ENCODE results near the gene NGFR. TPM values are rescaled to one million over a fixed set of nuclear protein-coding genes. Genes with fewer than 3 reads are reported as not detected.

The NGFR gene
- total RNA-seq, 1 donor from 2014 or later = 0.25 TPM

DNA sequence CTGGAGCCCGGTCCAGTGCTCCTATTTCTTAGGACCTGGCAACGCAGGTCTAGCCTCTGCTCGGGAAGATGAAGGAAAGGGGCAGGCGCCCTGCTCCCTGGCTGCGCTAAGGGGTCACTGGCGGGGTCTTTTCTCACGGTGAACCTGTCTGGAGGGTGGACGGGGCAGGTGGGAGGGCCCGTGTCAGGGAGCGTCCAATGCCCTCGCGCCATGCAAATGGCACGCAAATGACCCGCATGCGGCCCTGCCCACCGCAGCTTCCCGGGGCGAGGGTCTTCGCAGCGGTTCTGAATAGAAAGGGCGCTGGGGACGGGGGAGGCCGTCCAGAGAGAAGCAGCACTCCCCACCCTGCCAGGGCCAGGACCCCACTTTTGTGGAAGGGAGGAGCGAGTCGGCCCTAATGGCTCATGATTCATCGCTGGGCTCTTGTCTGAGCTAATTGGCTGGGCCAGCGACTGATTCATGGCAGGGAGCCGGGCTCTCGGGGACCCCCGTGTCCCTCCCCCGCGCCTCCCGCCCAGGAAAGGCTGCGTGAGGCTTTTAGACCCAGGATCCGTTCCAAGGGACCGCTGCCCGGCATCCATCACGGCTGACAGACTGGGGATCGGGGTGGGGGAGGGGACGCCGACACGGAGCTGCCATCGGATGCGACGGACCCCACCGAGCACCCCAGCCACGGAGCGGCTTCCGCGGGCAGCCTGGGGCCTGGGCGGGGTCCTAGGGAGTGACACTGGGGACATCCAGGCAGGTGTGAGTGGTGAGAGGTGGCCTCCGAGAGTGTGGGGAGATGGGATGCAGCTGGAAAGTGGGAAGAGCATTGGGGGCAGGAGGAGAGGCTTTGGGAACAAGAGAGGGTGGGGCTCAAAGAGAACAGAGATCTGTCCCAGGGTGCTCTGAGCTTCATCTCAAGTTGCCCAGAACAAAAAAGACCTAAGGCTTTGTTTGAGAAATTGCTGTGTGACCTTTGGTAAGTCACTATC lies 25.0 kb upstream of the NGFR start:
- no peak for DNase-seq (ENCODE audit: low read depth)

DNA sequence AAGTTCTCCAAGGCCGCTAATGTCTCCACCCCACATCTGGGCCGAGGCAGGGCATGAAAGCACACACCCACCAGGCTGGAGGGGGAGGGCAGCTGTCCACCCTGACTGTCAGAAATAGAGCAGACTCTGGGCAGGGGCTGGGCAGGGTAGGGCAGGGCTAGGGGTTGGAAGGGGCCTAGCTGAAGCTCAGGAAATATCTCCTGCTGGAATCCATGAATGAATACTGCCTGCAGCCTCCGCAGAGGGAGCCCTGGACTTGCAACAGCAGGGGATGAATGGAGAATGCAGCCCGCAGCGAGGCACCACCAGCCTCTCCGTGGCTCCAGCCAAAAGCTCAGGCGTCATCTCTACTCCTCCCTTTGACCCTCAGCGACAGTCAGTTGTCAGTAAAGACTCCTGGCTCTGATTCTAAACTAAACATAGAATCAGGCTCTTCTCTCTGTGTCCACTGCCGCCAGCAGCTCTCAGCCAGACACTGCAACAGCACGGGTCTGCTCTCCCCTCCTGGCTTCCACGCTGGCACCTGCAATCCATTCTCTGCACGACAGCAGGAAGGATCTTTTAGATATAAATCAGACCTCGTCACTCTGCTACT lies 23.9 kb upstream of the NGFR start:
- no peak for DNase-seq (ENCODE audit: low read depth)

GRCh38 chr17:49471769-49472168 lies 23.3 kb upstream of the NGFR start:
- no peak for DNase-seq (ENCODE audit: low read depth)

DNA sequence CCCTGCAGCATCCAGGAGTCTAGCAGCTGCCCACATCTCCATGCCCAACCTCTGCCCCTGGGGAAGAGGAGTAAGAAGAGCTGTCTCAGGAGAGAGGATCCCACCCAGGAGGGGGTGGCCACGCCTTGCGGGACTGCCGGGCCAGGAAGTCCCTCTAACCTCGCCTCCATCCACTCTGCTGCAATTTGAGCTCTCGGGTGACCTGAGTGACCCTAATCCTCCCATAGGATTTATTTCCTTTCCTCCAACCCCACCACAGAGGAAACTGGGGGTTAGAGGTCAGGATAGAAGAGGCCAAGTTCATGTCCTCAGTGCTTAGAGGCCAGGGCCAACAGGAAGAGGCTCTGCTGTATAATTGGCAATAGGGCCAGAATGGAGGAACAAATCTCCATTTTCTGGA lies 22.6 kb upstream of the NGFR start:
- DNase-seq (ENCODE audit: low read depth) = no peak

DNA sequence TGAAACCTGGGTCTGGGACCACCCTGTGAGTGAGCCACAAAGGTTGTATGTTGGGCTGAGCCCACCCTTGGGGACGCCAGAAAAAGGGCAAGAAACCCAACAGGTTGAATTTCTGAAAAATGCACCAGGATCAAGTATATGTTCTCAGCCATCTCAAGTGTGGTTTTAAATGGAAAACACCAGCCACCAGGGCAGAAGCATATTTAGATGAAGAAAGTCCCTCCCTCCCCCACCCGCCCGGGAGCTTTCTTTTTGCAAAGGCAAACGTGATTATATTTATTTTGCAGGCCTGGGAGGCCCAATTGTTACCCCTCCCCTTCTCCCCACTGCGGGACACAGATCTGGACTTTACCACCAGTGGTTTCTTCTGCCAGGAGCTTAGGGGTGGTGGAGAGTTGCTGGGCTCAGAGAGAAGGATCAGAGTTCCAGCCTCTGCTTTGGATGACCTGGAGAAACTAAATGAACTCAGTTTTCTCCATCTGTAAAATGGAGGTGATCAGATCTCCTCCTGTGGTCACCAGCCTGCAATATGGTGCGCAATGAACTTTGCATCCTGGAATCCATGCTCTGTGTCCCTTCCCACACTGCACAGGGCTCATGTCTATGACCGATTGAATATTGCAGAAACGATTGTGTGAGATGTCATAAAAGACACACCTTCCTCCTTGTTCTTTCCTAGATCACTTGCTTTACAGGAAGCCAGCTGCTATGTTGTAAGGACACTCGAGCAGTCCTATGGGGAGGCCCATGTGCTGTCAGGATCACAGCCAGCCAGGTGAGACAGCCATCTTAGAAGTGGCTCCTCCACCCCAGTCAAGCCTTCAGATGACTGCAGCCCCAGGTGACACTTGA lies 21.0 kb upstream of the NGFR start:
- no peak for DNase-seq (ENCODE audit: low read depth)

DNA sequence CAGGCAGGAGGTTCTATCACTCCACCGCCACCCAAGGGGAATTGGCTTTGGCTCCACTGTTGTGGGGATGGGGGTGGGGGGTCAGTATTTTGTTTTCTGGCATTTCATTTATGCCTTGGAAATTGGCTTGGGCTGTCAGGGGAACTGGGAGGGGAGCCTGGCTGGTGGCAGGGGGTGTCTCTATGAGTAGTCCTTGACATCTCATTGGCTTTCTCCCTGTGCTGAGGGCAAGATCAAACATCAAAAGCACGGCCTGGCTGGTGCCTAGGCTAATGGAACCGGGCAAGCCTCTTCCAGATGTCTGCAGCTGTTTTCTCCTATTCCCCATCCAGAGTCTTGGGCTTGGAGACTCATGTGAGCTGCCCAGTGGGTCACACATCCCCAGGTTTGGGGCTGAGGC lies 17.4 kb upstream of the NGFR start:
- no peak for DNase-seq (ENCODE audit: low read depth)

DNA sequence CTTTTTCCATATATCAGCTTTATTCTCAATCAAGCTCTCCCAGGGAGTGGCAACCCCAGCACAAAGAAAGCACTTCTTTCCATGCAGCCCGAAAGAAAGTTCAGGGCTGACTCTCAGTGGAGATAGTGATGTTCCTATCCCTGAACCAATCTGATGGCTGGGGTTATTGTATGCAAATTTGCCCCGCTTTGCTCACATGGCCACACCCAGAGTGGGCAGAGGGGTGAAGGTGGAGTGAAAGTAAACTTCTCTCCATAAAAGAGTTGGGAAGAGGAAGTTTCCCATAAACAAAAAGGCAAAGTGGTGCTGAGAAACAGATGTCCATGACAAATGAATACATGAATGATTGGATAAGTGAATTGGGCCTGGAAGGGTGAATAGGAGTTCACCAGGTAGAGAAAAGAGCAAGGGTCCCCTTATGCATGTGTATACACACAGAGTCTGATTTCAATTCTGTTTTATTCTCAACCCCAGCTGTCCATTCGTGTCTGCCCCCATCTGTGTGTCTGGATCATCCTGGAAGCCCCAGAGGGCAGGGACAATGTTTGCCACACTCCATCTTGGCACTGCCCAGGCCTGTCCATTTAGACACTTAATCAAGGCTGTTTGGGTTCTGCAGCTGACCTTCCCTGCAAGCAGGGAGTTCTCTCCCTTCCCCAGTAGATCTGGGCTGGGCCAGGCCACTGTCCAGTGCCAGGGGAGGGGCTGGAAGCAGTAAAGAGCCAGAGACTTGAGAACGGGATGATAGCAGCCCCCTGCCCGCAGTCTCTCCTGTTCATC lies 14.1 kb upstream of the NGFR start:
- no peak for DNase-seq (ENCODE audit: low read depth)

DNA sequence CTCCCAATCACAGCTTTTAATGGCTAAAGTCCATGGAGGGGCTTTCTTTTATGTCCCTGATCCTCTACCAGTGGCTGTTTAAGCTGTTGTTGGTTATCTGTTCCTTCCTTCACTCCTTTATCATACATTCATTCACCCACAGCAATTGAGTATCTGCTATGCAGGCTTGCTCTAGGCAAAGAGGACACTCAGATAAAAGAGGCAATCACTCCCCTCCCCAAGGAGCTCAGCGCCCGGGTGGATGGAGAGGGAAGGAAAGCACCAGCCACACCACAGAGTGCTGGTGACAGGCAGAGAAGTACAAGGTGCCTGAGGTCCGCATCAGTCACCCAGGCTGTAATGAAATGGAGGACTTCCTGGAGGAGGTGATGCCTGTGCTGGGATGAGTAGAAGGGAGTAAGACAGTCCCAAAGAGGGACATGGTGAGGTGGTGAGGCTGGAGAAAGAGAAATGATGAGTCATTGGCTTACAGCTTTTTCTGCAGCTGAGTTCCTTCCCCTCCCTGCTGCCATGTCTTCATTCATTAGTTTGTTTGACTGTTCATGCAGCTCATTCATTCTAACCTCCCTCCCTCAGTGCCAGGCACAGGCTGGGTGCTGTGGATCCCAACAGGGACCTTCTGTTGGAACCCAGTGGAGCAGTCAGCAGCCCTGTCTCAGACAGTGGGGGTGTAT lies 12.8 kb upstream of the NGFR start:
- DNase-seq (ENCODE audit: low read depth) = peak; percentile 30

DNA sequence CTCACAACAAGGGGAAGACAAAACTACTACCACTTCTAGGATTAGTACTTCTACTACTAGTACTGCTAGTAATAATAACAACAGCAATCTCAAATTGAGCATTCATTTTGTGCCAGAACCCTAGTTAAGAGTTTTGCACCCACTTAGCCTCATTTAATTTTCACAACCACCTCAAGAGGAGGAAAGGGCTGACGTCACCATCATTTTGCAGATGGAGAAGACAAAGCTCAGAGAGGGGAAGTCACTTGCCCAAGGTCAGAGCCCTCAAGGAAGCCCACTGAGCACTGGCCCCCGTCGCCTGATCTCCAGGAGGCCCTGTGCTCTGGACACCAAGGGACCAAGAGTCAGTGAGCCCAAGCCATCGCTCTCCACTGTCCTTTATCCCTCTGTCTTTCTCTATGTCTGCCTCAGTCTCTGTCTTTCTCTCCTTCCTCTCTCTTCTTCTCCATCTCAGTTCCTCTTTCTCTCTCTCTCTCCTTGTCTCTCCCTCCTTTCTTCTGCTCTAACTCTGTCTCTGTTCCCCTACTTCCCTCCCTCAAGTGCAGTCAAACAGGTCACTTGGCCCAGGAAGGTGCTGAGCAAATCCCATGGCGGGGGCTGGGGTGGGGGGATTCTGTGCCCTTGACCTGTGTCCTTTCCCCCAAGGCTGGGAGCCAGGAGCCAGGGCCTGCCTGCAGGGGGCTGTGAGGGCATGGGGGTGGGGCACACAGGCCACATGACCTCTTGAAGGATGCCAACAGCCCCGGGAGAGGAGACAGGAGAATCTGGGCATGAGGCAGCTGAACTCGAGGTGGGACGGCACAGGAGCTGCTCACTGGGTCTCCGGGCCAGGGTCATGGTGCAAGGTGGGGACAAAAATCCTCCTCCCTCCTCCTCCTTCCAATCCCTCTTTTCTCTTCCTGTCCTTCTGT lies 11.2 kb upstream of the NGFR start:
- DNase-seq (ENCODE audit: low read depth) = no peak

DNA sequence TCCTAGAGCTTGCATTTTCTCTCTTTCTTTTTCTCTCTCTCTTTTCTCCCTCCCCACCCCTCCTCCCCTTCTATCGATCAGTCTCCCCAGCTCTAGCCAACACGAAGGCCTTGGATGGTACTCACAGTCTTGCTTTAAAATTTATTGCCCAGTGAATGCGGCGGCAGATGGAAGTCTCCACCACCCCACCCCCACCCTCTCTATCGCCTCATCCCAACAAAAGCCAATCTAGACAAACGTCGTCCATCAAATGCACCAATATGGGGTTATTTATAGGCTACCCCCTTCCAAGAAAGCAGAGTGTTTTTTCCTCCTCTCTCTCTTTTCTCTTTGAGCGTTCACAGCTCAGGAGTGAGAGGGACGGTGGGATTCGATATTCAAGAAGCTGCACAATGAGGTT lies 10.5 kb upstream of the NGFR start:
- DNase-seq (ENCODE audit: low read depth) = no peak

DNA sequence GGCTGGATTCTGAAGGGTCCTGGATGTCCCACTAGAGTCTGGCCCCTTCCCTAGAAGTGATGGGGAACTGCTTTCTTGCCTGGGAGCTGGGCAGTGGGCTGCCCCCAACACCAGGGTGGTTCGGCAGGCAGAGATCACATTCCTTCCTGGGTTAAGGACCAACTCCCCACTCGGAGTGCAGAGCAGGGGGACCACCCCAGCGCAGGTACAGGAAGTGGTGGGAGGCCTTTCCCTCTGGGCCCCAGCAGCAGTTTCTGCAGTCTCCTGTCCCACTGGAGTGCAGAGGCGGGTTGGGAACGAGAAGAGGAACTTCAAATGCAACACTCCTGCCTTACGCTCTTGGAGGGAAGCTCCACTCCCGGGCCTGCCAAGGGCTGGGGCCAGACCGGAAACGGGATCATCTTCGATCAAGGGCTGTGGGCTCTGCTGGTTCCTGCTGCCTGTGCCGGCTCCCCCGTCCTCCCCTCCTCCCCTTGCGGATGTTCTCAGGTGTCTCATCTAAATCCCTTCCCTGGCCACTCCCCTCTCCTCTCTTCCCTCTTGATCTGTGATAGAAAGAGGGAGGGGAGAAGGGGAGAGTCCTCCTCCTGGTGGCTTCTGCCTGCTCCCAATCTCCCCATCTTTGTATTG lies 9.0 kb upstream of the NGFR start:
- DNase-seq (ENCODE audit: low read depth) = no peak

GRCh38 chr17:49487183-49487582 lies 7.9 kb upstream of the NGFR start:
- DNase-seq (ENCODE audit: low read depth) = no peak

GRCh38 chr17:49488612-49489011 lies 6.5 kb upstream of the NGFR start:
- DNase-seq (ENCODE audit: low read depth) = no peak

DNA sequence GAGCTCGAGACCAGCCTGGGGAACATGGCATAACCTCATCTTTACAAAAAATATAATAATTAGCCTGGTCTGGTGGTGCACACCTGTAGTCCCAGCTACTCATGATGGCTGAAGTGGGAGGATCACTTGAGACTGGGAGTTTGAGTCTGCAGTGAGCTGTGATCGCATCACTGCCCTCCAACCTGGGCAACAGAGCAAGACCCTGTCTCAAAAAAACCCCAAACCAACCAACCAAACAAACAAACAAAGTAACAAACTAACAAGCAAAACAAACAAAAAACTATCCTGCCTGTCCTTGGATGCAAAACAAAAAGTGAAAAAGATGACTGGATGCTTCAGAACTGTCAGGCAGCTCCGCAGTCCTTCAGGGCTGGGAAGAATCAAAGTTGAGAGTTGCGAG lies 5.7 kb upstream of the NGFR start:
- DNase-seq (ENCODE audit: low read depth) = no peak

GRCh38 chr17:49490276-49490675 lies 4.8 kb upstream of the NGFR start:
- DNase-seq (ENCODE audit: low read depth) = no peak

GRCh38 chr17:49491192-49491769 lies 3.8 kb upstream of the NGFR start:
- no peak for DNase-seq (ENCODE audit: low read depth)

DNA sequence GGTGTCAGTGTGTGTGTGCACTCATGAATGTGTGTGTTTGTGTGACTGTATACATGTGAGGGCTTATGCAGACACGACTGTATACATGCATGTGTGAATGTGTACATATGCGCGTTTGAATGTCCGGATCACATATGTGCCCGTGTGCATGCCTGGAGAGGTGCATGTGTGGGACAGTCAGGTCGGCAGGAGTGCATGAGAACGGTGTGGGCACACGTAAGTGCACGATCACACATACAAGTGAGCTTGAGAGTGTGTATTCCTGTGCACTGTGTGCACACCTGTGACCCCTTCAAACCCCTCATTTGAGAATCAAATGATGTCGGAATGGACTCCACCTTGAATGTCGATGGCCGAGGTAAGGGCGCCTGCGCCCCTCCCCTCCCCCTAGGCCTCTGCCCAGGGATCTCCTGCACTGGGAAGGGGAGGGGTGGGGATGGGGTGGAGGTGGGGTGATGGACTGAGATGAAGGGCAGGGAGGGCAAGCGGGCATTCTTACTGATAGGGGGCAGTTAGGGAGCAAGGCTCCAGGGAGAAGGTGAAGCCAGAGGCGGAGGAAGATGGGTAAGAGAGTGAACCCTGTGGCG lies 601 bp upstream of the NGFR start:
- no peak for DNase-seq (ENCODE audit: low read depth)

- DNase-seq (ENCODE audit: low read depth) = no peak
Observed at GRCh38 chr17:49495842-49496182, 719 bp downstream of the NGFR start.
